NT2/D1 (cell line): ENCODE results near the gene NPDC1.

Experiments
- SUZ12 ChIP-seq: IDR thresholded peaks from 2 replicates; pipeline ENCODE4 v1.6.1; 2011; ENCODE audit not compliant: insufficient read length, insufficient read depth; ENCODE audit errors: extremely low read depth
- YY1 ChIP-seq: IDR thresholded peaks from 2 replicates; pipeline ENCODE4 v1.6.1; 2011; ENCODE audit not compliant: insufficient read length, insufficient read depth
- ZNF274 ChIP-seq: IDR thresholded peaks from 2 replicates; pipeline ENCODE4 v1.6.1; 2011; ENCODE audit warnings: mild to moderate bottlenecking, low read depth, low read length

DNA sequence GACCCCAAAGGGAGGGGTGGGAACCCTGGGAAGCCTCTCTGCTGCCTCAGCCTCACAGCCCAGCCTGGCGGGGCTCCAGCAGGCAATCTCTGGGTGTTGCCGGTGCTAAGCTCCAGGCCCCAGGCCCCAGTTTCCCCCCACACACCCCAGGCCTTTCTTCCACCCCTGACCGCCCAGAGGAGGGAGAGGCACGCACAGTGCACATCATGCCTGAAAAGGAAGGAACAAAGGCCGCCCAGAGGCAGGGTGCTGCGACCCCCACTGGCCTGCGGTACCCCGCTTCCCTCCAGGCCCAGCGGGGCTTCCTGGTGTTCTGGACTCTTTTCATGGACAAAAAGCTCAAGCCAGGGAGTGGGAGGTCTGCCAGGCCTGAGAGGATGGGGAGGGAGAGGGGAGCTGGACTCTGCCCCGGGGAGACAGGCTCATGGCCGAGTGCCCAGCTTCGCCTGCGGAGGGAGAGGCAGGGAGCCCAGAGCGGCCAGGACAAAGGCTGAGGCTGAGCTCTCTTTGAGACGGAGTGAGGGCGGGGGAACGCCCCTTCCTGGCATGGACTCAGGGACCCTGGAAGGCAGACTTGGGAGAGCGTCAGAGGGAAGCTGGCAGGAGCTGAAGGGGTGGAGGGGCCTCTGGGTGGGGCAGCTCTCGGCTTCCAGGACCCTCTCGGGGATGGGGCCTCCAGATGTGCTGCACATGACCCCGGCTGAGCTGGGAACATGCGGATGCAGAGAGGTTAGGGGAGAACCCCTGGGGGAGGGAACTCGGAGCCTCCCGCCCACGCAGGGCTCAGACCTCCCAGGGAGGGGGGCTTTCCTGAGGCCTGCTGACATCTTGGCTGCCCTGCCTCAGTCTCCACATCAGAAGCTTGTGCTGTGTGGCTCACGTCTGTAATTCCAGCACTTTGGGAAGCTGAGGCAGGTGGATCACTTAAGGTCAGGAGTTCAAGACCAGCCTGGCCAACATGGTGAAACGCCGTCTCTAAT is 9.7 kb upstream of the NPDC1 start:
- no peak for TF ChIP-seq ZNF274
- TF ChIP-seq YY1: no peak
- TF ChIP-seq SUZ12: no peak
